PFSK-1 (cell line): ENCODE results near the gene MTHFD2L.

ENCODE experiments used
- FOXP2 ChIP-seq: optimal IDR thresholded peaks from 2 replicates; pipeline ENCODE3; 2011; ENCODE audit warnings: borderline replicate concordance, control low read depth, inconsistent platforms; ENCODE audit not compliant: insufficient read depth; ENCODE audit errors: extremely low read length, extremely low read depth
- POLR2AphosphoS5 ChIP-seq: IDR thresholded peaks from 2 replicates; pipeline ENCODE4 v1.6.1; 2012; ENCODE audit warnings: low read depth, mild to moderate bottlenecking, control low read depth, low read length, moderate library complexity
- REST ChIP-seq, 2 experiments: IDR thresholded peaks; 2 replicates each; pipeline versions ENCODE4 v1.6.1 to v1.8.0; 2011 to 2012; ENCODE audit warnings: low read depth in 2 of 2, low read length in 2 of 2, control low read depth in 1 of 2, inconsistent platforms in 1 of 2, mild to moderate bottlenecking in 1 of 2, moderate library complexity in 1 of 2; ENCODE audit not compliant: insufficient read depth in 1 of 2
- SIN3A ChIP-seq: IDR thresholded peaks from 2 replicates; pipeline ENCODE4 v1.6.1; 2012; ENCODE audit warnings: mild to moderate bottlenecking, low read length, moderate library complexity, borderline replicate concordance; ENCODE audit not compliant: insufficient read depth
- TAF1 ChIP-seq: IDR thresholded peaks from 2 replicates; pipeline ENCODE4 v1.6.1; 2012; ENCODE audit warnings: low read length, control low read depth, borderline replicate concordance; ENCODE audit not compliant: insufficient read depth

MTHFD2L gene

DNA sequence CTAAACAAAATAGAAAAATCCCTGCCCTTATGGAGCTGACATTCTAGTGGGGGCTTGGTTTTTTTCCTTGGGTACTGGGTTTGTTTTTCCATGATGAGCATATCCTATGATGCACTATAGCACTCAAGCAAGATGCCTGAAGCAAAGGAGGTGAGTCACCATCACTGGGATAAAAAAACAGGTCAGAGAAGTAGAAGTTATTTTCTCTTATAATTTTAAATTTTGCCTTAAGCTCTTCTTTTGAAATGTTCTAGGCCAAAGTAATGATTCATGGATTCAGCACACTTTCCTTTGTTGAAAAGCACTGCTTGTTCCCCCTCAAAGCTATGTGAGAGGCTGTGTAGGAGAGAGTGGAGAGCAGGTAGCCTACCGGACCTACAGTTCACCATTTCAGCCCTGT lies 43.7 kb upstream of the MTHFD2L start:
- TF ChIP-seq REST (IDR thresholded peaks at IDR 0.05; ENCODE audit: insufficient read depth in 1 of 2, low read depth in 2 of 2, low read length in 2 of 2) (no peak), SIN3A (no peak), FOXP2 (no peak), TAF1 (no peak), POLR2AphosphoS5 (no peak)

GRCh38 chr4:74117024-74117534 lies 40.8 kb upstream of the MTHFD2L start:
- TF ChIP-seq POLR2AphosphoS5 (no peak), TAF1 (no peak), REST (IDR thresholded peaks at IDR 0.05; ENCODE audit: insufficient read depth in 1 of 2, low read depth in 2 of 2, low read length in 2 of 2) (no peak), FOXP2 (no peak), SIN3A (no peak)

DNA sequence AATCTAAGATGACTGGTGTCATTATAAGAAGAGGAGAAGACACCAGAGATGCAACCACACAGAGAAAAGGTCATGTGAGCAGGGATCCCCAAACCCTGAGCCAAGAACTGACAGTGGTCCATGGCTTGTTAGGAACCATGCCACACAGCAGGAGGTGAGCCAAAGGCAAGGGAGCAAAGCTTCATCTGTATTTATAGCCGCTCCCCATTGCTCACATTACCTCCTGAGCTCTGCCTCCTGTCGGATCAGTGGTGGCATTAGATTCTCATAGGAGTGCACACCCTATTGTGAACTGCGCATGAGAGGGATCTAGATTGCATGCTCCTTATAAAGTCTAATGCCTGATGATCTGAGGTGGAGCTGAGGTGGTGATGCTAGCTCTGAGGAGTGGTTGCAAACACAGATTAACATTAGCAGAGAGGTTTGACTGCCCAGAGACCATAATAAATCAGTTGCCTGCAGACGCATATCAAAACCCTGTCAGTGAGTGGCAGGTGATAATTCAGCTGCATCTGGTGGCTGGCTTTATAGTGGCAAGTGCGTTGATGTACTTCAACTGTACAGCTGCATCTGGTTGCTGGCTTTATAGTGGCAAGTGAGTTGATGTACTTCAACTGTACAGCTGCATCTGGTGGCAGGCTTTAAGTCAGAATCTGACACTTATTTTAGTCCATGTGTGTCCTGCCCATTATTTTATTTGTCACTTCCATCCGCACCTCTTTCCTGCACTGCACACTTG lies 39.1 kb upstream of the MTHFD2L start:
- no peak for TF ChIP-seq REST (IDR thresholded peaks at IDR 0.05; ENCODE audit: insufficient read depth in 1 of 2, low read depth in 2 of 2, low read length in 2 of 2)
- TF ChIP-seq POLR2AphosphoS5: no peak
- no peak for TF ChIP-seq FOXP2
- TF ChIP-seq SIN3A: no peak
- no peak for TF ChIP-seq TAF1

- TF ChIP-seq REST (IDR thresholded peaks at IDR 0.05; ENCODE audit: insufficient read depth in 1 of 2, low read depth in 2 of 2, low read length in 2 of 2): no peak
- no peak for TF ChIP-seq TAF1
- no peak for TF ChIP-seq POLR2AphosphoS5
- TF ChIP-seq FOXP2: no peak
- TF ChIP-seq SIN3A: no peak
Measured at GRCh38 chr4:74120086-74120485, 37.8 kb upstream of the MTHFD2L start.
